ENCODE data around the gene KCNAB2. TPM values are rescaled to one million over a fixed set of nuclear protein-coding genes. Genes with fewer than 3 reads are reported as not detected.

KCNAB2 gene
- total RNA-seq, 3 donors from 2014 or later = 6.9 to 19.8 (median 9.8) TPM

- TF ChIP-seq POLR2A (IDR thresholded peaks at IDR 0.05) = no peak
- no peak for TF ChIP-seq POLR2AphosphoS5 (IDR thresholded peaks at IDR 0.05)
- no peak for TF ChIP-seq CTCF (IDR thresholded peaks at IDR 0.05)
- Histone ChIP-seq H3K36me3 (no peaks in the 10 kb centered on the region), H3K27me3 (no peaks in the 10 kb centered on the region), H3K9me3 (no peaks in the 10 kb centered on the region), H3K27ac (no peak overlapping the region), H3K4me3 (no peak overlapping the region), H3K4me1 (no peaks in the 10 kb centered on the region)
- intact Hi-C loops (cut with DNase I; ENCODE audit: low total_unique reads) = no loop called here
- DNase-seq (ENCODE audit: low spot score in 2 of 2) = no peak
These were observed 45.8 kb upstream of the KCNAB2 start for GRCh38 chr1:5999711-6000443.

GRCh38 chr1:6000444-6001288 lies 45.0 kb upstream of the KCNAB2 start:
- H3K4me1 ChIP-seq = no peaks in the 10 kb centered on the region
- no peaks in the 10 kb centered on the region for H3K9me3 ChIP-seq
- intact Hi-C loops (cut with DNase I; ENCODE audit: low total_unique reads) = no loop called here
- H3K27ac ChIP-seq = no peak overlapping the region
- H3K4me3 ChIP-seq = no peak overlapping the region
- DNase-seq (ENCODE audit: low spot score in 2 of 2) = no peak
- TF ChIP-seq POLR2A (IDR thresholded peaks at IDR 0.05) (no peak), POLR2AphosphoS5 (IDR thresholded peaks at IDR 0.05) (no peak), CTCF (IDR thresholded peaks at IDR 0.05) (no peak)
- H3K27me3 ChIP-seq = no peaks in the 10 kb centered on the region
- no peaks in the 10 kb centered on the region for H3K36me3 ChIP-seq

- Histone ChIP-seq H3K9me3 (no peaks in the 10 kb centered on the region), H3K4me1 (no peaks in the 10 kb centered on the region), H3K27me3 (no peaks in the 10 kb centered on the region), H3K36me3 (no peaks in the 10 kb centered on the region), H3K27ac (no peak overlapping the region), H3K4me3 (no peak overlapping the region)
- no peak for TF ChIP-seq CTCF (IDR thresholded peaks at IDR 0.05)
- no peak for TF ChIP-seq POLR2AphosphoS5 (IDR thresholded peaks at IDR 0.05)
- TF ChIP-seq POLR2A (IDR thresholded peaks at IDR 0.05) = no peak
- intact Hi-C loops (cut with DNase I; ENCODE audit: low total_unique reads) = no loop called here
- no peak for DNase-seq (ENCODE audit: low spot score in 2 of 2)
These were observed 43.6 kb upstream of the KCNAB2 start for GRCh38 chr1:6001992-6002576.

- TF ChIP-seq POLR2AphosphoS5 (IDR thresholded peaks at IDR 0.05) = no peak
- no peak for TF ChIP-seq POLR2A (IDR thresholded peaks at IDR 0.05)
- TF ChIP-seq CTCF (IDR thresholded peaks at IDR 0.05) = no peak
- no peaks in the 10 kb centered on the region for H3K27me3 ChIP-seq
- no peak overlapping the region for H3K27ac ChIP-seq
- H3K9me3 ChIP-seq = no peaks in the 10 kb centered on the region
- intact Hi-C loops (cut with DNase I; ENCODE audit: low total_unique reads) = no loop called here
- no peak for DNase-seq (ENCODE audit: low spot score in 2 of 2)
- H3K4me1 ChIP-seq = no peaks in the 10 kb centered on the region
- no peak overlapping the region for H3K4me3 ChIP-seq
- H3K36me3 ChIP-seq = no peaks in the 10 kb centered on the region
These were observed 42.8 kb upstream of the KCNAB2 start for GRCh38 chr1:6002714-6003501.

Data from breast epithelium (tissue), 4 donors.